ENCODE results near the gene PTK6. TPM values are rescaled to one million over a fixed set of nuclear protein-coding genes. Genes with fewer than 3 reads are reported as not detected.

The PTK6 gene
- total RNA-seq, 8 experiments from 2014 or later = 0.10 to 1.6 (median 0.83) TPM

DNA sequence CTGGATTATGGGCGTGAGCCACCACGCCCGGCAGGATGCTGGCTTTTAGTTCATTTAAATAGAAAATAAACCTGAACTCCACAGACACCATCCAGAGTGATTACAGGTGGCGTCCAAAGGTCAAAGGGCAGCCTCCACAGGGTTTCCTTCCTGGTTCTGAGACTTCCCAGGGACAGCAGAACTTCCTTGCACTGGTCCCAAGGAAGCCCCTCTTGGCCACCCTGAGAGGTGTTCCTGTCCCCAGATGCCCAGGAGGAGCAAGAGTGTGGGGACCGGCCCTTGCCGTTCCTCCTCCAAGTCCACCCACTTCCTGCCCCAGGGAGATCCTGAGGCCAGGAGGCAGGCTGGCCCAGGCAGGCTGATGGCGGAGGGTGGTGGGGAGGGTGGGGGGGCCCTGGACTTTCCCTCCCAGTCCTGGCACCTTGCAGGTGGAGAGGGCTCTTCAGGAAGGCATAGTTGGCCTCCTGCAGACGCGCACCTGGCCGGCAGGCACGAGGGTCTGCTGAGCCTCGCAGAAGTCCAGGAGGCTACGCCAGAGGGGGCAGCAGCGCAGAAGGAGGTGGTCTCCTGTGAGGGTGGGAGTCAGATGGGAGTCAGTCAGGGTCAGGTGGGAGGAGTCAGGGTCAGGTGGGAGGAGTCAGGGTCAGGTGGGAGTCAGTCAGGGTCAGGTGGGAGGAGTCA is 21.8 kb upstream of the PTK6 start:
- peaks cover 16 to 23% of the 10 kb centered on the region in 2 donors for H3K4me1 ChIP-seq (replicated peaks in 1 of 2)
- H3K27ac ChIP-seq = no peak overlapping the region
- WGBS, 10 experiments = 92 to 100% (median 100%) methylated on average over 1 to 3 of the region's 14 CpGs; no CpG with 5 or more reads in 6 of the 10 experiments
- no peak overlapping the region for H3K4me3 ChIP-seq
- in situ Hi-C loops (cut with MboI; ENCODE audit: low pct_unique_long_range_greater_than_20kb in 2 of 9, low sequenced_read_pairs in 9 of 9, unreplicated experiment in 9 of 9) = no loop called here
- no peak for ATAC-seq (replicated peaks in 6 of 8)

DNA sequence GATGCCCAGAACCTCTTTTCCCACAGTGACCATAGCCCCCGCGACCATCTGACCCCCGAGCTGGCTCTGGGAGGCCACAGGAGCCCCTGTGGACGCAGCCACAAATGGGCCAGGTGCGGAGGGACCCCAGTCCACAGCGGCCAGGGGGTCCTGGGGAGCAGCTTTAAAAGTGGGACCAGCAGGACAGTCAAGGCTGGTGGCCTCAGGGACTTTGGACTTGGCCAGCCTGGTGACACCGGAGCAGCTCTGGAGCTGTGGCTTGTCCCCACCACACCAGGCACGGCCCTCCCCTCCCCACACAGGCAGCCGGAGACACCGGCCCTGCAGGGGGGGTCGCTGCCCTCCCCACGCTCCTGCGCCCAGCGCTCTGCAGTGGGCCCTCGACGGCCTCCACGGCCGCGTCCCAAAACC is 20.3 kb upstream of the PTK6 start:
- Histone ChIP-seq H3K4me3 (no peak overlapping the region), H3K27ac (no peak overlapping the region), H3K4me1 (replicated peaks in 1 of 2) (peaks cover 16 to 32% of the 10 kb centered on the region in 2 donors)
- 90% methylated on average over 2 of the region's 19 CpGs; no CpG with 5 or more reads in 9 of the 10 experiments for WGBS, 10 experiments
- ATAC-seq (replicated peaks in 6 of 8) = no peak
- in situ Hi-C loops (cut with MboI; ENCODE audit: low pct_unique_long_range_greater_than_20kb in 2 of 9, low sequenced_read_pairs in 9 of 9, unreplicated experiment in 9 of 9) = no loop called here

- peaks cover 16 to 32% of the 10 kb centered on the region in 2 donors for H3K4me1 ChIP-seq (replicated peaks in 1 of 2)
- no peak overlapping the region for H3K4me3 ChIP-seq
- in situ Hi-C loops (cut with MboI; ENCODE audit: low pct_unique_long_range_greater_than_20kb in 2 of 9, low sequenced_read_pairs in 9 of 9, unreplicated experiment in 9 of 9) = no loop called here
- WGBS, 10 experiments = 60 to 70% methylated on average over 2 of the region's 23 CpGs; no CpG with 5 or more reads in 8 of the 10 experiments
- peak in 5 of 8 experiments; percentile 5 to 42 (median 35) for ATAC-seq (replicated peaks in 6 of 8)
- peak overlapping the region in 1 of 2 donors; percentile 20 for H3K27ac ChIP-seq
These were observed 19.8 kb upstream of the PTK6 start for GRCh38 chr20:63556873-63557478.

DNA sequence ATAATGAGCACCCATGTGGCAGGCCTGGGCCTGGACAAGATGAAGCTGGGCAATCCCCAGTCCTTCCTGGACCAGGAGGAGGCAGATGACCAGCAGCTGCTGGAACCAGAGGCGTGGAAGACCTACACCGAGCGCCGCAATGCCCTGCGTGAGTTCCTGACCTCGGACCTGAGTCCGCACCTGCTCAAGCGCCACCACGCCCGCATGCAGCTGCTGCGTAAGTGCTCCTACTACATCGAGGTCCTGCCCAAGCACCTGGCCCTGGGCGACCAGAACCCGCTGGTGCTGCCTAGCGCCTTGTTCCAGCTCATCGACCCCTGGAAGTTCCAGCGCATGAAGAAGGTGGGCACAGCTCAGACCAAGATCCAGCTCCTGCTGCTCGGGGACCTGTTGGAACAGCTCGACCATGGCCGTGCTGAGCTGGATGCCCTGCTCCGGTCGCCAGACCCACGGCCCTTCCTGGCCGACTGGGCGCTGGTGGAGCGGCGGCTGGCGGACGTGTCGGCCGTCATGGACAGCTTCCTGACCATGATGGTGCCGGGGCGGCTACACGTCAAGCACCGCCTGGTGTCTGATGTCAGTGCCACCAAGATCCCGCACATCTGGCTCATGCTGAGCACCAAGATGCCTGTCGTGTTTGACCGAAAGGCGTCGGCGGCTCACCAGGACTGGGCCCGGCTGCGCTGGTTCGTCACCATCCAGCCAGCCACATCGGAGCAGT is 18.6 kb upstream of the PTK6 start:
- ATAC-seq (replicated peaks in 6 of 8) = no peak
- in situ Hi-C loops (cut with MboI; ENCODE audit: low pct_unique_long_range_greater_than_20kb in 2 of 9, low sequenced_read_pairs in 9 of 9, unreplicated experiment in 9 of 9) = no loop called here
- 84 to 100% (median 96%) methylated on average over 2 to 9 of the region's 45 CpGs; no CpG with 5 or more reads in 7 of the 10 experiments for WGBS, 10 experiments
- Histone ChIP-seq H3K4me3 (no peak overlapping the region), H3K4me1 (replicated peaks in 1 of 2) (peaks cover 19 to 32% of the 10 kb centered on the region in 2 donors), H3K27ac (no peak overlapping the region)

- peak overlapping the region; percentile 20 to 51 (median 44) for H3K4me3 ChIP-seq
- H3K27ac ChIP-seq = peak overlapping the region in 1 of 2 donors; percentile 23
- peak in 4 of 8 experiments; percentile 0 to 1 (median 0) for ATAC-seq (replicated peaks in 6 of 8)
- 45 to 92% methylated on average over 5 to 12 of the region's 38 CpGs; no CpG with 5 or more reads in 8 of the 10 experiments for WGBS, 10 experiments
- in situ Hi-C loops (cut with MboI; ENCODE audit: low pct_unique_long_range_greater_than_20kb in 2 of 9, low sequenced_read_pairs in 9 of 9, unreplicated experiment in 9 of 9) = no loop called here
- H3K4me1 ChIP-seq (replicated peaks in 1 of 2) = peaks cover 21 to 32% of the 10 kb centered on the region in 2 donors
These were observed 17.4 kb upstream of the PTK6 start for GRCh38 chr20:63554361-63555278.

DNA sequence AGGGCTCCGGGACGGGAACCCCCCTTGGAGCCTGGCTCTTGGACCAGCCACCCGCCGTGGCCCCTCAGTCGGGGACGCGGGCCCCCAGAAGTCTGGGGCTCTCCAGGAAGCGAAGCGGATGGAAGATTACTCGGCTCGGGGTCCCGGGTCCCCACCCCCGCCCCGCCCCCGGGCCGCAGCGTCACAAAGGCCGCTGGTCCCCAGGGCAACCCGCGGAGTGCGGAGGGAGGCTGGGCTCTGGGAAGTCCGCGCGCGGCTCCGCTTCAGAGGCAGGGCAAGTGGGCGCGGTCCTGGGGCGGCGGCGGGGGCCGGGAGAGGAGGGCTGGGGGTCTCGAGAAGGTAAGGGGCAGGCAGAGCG is 16.7 kb upstream of the PTK6 start, which contains the start of gene FNDC11:
FNDC11 (plus strand) TSS at position 227 of the 358 bp plus-strand sequence. CDS start 1,505 bp downstream, outside the sequence.
- 0% methylated on average over 2 of the region's 34 CpGs; no CpG with 5 or more reads in 9 of the 10 experiments for WGBS, 10 experiments
- peaks cover 21 to 32% of the 10 kb centered on the region in 2 donors for H3K4me1 ChIP-seq (replicated peaks in 1 of 2)
- peak; percentile 45 to 70 (median 53) for ATAC-seq (replicated peaks in 6 of 8)
- peak within 1 kb of the TSS; percentile 20 to 51 (median 44) for H3K4me3 ChIP-seq
- peak within 1 kb of the TSS in 1 of 2 donors; percentile 23 for H3K27ac ChIP-seq
- in situ Hi-C loops (cut with MboI; ENCODE audit: low pct_unique_long_range_greater_than_20kb in 2 of 9, low sequenced_read_pairs in 9 of 9, unreplicated experiment in 9 of 9) = no loop called here

GRCh38 chr20:63553251-63553932 is 16.2 kb upstream of the PTK6 start:
- in situ Hi-C loops (cut with MboI; ENCODE audit: low pct_unique_long_range_greater_than_20kb in 2 of 9, low sequenced_read_pairs in 9 of 9, unreplicated experiment in 9 of 9) = no loop called here
- peak overlapping the region in 1 of 2 donors; percentile 23 for H3K27ac ChIP-seq
- H3K4me1 ChIP-seq (replicated peaks in 1 of 2) = peaks cover 21 to 32% of the 10 kb centered on the region in 2 donors
- H3K4me3 ChIP-seq = peak overlapping the region; percentile 20 to 51 (median 44)
- 7% methylated on average over 3 of the region's 37 CpGs; no CpG with 5 or more reads in 9 of the 10 experiments for WGBS, 10 experiments
- peak; percentile 54 to 83 (median 60) for ATAC-seq (replicated peaks in 6 of 8)

- peak in 7 of 8 experiments; percentile 0 to 35 (median 2) for ATAC-seq (replicated peaks in 6 of 8)
- Histone ChIP-seq H3K4me1 (replicated peaks in 1 of 2) (peaks cover 24 to 32% of the 10 kb centered on the region in 2 donors), H3K4me3 (no peak overlapping the region), H3K27ac (no peak overlapping the region)
- in situ Hi-C loops (cut with MboI; ENCODE audit: low pct_unique_long_range_greater_than_20kb in 2 of 9, low sequenced_read_pairs in 9 of 9, unreplicated experiment in 9 of 9) = no loop called here
- WGBS, 10 experiments = 17 to 40% (median 28%) methylated on average over 1 to 4 of the region's 15 CpGs; no CpG with 5 or more reads in 6 of the 10 experiments
These were observed 15.5 kb upstream of the PTK6 start for GRCh38 chr20:63552481-63553249.

GRCh38 chr20:63551068-63551467 is 13.9 kb upstream of the PTK6 start:
- Histone ChIP-seq H3K27ac (peak overlapping the region; percentile 36 to 64), H3K4me1 (replicated peaks in 1 of 2) (peaks cover 22 to 23% of the 10 kb centered on the region in 2 donors), H3K4me3 (no peak overlapping the region)
- ATAC-seq (replicated peaks in 6 of 8) = peak in 4 of 8 experiments; percentile 41 to 57 (median 53)
- 0 to 40% (median 21%) methylated on average over 1 to 6 of the region's 9 CpGs; no CpG with 5 or more reads in 4 of the 10 experiments for WGBS, 10 experiments
- in situ Hi-C loops (cut with MboI; ENCODE audit: low pct_unique_long_range_greater_than_20kb in 2 of 9, low sequenced_read_pairs in 9 of 9, unreplicated experiment in 9 of 9) = no loop called here

DNA sequence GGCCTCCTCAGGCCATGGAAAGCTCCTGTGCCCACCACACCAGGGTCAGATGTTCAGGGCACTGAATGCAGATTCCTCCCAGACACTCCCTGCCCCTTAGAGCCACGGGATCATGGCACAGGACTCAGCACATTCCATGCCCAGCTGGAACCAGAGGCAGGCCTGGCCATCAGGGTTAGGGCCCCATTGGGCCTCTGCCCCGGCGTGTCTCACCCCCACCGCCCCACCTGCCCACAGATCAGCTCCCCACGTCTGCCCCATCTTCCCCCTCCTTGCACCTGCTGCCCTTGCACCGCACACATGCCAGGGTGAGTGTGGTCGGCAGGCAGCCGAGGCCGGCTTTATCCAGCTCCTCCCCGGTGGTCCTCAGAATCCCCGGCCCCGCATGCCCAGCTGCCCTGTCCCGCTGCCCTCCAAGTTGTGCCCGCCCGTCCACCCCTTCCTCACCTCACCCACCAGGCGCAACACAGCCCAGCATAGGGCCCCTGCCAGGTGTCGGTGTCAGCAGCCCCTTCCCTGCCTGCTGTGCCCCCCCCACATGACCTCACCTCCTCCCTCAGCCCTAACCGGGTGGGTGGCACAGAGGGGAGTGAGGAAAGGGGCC is 12.6 kb upstream of the PTK6 start:
- in situ Hi-C loops (cut with MboI; ENCODE audit: low pct_unique_long_range_greater_than_20kb in 2 of 9, low sequenced_read_pairs in 9 of 9, unreplicated experiment in 9 of 9) = loop anchor here in 1 of 9 experiments (25.0 kb wide), 1 partner anchor 313 kb away; the partner anchor contains the start of genes ABHD16B and TPD52L2

DNA sequence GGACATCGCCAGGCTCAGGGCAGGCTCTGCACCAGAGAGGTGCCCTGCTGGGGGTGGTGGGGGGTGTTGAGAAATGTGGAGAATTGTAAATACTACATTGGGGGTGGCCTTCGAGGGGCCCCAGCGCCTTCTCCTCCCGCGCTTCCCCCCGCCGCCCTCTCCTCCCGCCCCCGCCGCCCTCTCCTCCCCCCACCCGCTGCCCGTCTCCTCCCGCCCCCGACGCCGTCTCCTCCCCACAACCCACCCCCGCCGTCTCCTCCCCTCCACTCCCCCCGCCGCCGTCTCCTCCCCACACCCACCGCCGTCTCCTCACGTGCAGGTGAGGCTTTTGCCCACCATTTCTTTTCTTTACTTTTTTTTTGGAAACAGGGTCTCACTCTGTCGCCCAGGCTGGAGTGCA is 11.8 kb upstream of the PTK6 start:
- no CpG with 5 or more reads among the region's 25 CpGs for WGBS, 10 experiments
- Histone ChIP-seq H3K4me3 (no peak overlapping the region), H3K4me1 (replicated peaks in 1 of 2) (peaks cover 9 to 10% of the 10 kb centered on the region in 2 donors), H3K27ac (no peak overlapping the region)
- ATAC-seq (replicated peaks in 6 of 8) = no peak
- in situ Hi-C loops (cut with MboI; ENCODE audit: low pct_unique_long_range_greater_than_20kb in 2 of 9, low sequenced_read_pairs in 9 of 9, unreplicated experiment in 9 of 9) = loop anchor here in 1 of 9 experiments (25.0 kb wide), 1 partner anchor 313 kb away; the partner anchor contains the start of genes ABHD16B and TPD52L2

More for the DNA sequence above, 12.6 kb upstream of the PTK6 start:
- no CpG with 5 or more reads among the region's 18 CpGs for WGBS, 10 experiments
- Histone ChIP-seq H3K27ac (no peak overlapping the region), H3K4me3 (no peak overlapping the region), H3K4me1 (replicated peaks in 1 of 2) (peaks cover 16 to 18% of the 10 kb centered on the region in 2 donors)
- ATAC-seq (replicated peaks in 6 of 8) = no peak
